CD4-positive, alpha-beta T cell treated with Interleukin-15 for 4 hours (primary cell): ENCODE measurements around the gene KCNJ15.

ENCODE experiments used
- DNase-seq: peaks from one replicate; pipeline ENCODE4 v3.0.0-alpha.2; 2020; ENCODE audit warnings: low spot score

The KCNJ15 gene

DNA sequence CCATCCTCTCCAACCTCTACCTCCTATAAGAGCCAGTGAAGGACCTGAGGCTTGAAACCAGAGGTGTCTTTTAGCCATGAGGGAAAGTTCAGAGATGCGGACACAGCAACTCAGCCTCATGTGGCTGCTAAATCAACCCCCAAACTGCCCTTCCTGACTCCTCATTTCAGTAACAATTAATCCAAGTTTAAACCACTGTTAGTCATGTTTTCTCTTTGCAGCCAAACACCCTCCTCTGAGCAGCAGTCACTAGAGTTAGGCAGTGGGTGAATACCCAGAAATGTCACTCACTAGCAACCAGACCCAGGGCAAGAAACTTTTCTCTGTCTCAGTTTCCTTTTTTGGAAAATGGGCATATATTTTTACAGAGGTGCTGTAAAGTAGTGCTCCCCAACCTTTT is 71.2 kb downstream of the KCNJ15 start:
- no peak for DNase-seq

DNA sequence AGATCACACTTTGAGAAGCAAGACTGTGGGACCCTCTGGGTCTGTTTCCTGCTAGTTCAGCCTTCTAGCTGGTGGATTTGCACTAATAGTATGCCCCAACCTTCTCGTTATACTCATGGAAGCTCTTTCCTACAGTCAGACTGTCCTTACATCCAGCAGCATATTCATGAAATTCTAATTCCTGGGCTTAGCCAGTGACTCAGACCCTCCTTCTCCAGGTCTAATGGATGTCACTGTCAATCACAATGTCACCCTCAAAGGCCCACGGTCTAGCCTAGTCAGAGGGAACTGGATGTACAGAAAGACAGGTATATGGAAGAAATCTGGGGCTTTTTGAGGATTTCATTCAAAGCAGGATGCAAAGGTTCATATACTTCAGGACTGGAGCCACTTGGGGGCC is 72.4 kb downstream of the KCNJ15 start:
- no peak for DNase-seq

DNA sequence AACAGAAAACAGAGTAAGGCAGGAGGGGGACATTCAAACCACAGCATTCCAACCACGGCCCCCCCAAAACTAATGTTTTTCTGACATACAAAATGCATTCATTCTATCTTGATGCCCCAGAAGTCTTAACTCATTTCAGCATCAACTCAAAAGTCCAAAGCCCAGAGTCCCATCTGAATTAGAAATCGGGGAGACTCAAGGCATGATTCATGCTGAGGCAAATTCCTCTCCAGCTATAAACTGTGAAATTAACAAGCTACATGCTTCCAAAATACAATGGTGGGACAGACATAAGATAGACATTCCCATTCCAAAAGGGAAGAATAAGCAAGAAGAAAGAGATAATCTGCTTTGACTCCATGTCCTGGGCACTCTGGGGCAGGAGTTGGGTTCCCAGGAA is 73.9 kb downstream of the KCNJ15 start:
- no peak for DNase-seq

- DNase-seq = no peak
Measured at GRCh38 chr21:38333301-38334272, 76.8 kb downstream of the KCNJ15 start.

DNA sequence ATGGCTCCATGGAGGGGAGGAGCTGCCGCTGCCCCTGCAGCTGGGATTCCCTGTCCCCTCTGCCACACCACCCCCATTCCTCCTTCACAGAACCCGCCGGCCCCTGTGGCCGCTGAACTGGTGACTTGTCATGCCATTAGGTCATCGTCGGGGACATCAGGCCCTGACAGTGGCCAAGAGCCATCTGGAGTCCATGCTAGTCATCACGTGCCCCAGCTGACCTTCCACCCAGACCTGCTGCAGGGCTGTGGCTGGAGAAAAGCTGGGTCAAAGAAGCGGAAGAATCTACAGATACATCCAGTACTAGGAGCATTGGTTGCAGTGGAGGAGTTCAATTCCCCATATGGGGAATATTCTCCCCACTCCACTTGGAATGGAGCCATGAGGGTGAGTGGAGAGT is 78.1 kb downstream of the KCNJ15 start:
- DNase-seq = no peak

GRCh38 chr21:38337793-38338192 is 81.0 kb downstream of the KCNJ15 start:
- DNase-seq = no peak

- DNase-seq = no peak
Measured at GRCh38 chr21:38340131-38340530, 83.3 kb downstream of the KCNJ15 start.

DNA sequence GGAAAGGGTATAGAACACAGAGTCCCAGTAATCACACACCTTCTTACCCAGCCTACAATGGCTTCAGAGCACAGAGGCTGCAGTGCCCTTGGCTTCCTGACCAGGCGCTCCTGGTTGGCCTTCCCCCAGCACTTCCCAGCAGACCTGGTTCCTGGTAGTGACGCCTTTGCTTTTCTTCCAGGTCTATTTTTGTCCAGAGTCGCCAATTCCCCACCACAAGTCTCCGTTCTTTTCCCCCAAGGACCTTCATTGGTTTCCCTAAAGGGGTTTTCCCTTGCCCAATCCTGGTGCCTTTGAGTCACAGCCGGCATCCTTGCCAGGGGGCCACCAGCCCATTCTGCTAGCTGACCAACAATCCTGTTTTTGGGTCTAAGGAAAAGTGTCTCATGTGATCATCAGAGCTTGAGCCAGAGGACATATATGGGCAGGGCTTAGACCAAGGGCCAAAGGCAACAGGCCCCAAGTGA is 84.8 kb downstream of the KCNJ15 start:
- no peak for DNase-seq

DNA sequence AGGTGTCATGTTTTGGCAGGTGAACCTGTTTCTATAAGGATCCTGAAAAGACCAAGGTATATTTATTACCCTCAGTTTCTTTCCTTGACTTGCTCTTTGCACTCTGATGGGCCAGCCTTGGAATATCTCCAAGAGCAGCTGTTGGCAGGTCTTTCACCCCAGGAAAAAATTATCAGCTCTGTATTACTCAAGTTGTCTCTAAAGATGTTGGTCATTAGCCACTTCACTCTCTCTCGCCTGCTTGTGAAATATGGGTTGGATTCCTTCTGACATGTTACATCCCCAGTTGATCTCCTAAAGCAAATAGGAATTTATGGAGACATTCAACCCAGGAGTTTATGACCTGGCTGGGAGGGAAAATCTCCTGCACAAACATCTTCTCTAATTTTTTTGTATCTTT is 85.9 kb downstream of the KCNJ15 start:
- DNase-seq = no peak

- DNase-seq = no peak
Measured at GRCh38 chr21:38343691-38344090, 86.9 kb downstream of the KCNJ15 start.

- no peak for DNase-seq
Measured at GRCh38 chr21:38346286-38346685, 89.5 kb downstream of the KCNJ15 start.

GRCh38 chr21:38349111-38349746 is 92.4 kb downstream of the KCNJ15 start:
- no peak for DNase-seq

DNA sequence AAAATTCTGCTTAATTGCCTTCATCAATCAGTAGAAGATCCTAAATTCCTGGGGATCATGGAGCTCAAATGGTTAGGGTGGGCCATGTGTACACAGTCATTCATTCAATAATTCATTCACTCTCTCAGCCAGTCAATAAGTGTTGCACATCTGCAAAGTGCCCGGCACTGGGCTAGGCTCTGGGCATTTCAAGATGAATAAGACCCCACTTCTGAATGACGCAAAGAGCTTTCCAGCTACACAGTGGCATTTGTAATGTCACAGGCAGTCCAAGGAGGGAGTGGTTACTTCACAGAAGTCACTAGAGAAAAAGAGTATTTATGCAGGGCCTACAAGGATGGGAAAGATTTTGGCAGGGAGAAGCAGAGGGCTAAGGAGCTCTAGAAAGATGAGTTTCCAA is 93.2 kb downstream of the KCNJ15 start:
- no peak for DNase-seq

- no peak for DNase-seq
Measured at GRCh38 chr21:38350684-38351083, 93.9 kb downstream of the KCNJ15 start.

DNA sequence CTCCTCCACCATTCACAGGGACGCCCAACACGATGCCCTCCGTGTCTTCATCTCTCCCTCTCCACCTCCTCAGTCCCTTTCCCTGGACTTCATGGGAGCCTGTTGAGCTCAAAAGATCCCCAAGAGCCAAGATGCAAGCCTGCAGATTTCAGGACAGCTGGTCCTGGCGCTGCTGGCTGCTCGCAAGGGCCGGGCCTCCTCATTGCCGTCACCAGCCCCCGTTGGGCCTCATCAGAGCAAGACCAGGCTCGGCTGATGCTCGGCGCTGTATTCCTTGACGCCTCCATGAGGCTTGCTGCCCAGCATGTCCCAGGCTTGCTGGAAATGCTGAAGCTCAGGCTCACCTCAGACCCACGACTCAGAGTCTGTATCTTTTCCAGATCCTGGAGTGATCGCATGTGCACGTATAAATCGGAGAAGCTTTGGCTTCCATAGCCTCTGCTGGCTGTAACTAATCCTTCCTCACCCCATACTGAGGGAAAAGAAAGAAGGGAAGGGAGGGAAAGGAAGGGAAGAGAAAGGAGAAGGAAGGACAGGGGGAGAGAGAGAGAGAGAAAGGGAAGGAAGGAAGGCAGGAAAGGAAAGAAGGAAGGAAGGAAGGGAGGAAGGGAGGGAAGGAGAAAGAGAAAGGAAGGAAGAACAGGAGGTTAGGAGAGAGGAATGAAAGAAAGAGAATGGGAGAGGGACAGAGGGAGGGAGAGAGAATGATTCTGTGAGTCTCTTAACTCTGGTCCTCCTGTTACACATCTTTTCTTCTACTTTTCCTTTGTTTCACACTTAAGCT is 94.6 kb downstream of the KCNJ15 start:
- DNase-seq = no peak

DNA sequence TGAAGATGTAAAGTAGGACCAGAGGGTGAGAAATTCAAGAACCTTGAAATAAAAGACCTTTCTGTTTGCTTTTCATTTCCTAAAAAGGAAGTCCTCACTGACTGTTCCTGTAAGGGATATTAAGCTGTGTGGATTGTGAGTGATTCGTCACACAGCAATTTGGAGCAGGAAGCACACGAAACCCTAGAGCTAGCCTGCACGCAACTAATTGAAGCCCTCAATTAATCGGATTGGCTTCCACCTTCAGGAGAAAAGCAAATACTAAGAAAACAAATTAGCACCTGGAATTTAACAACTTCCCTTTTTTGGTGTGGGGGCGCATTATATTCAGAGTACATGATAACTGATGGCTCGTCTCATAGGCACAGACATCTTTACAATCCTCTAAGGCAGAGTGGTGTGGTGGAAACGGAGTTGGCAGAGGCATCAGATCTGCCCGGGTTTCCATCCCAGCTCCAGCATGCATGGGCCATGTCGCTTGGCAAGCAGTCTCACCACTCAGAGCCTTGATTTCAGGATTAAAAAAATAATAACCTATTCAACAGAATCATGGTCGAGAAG is 95.2 kb downstream of the KCNJ15 start:
- no peak for DNase-seq

GRCh38 chr21:38352536-38353219 is 95.9 kb downstream of the KCNJ15 start:
- DNase-seq = peak; percentile 15

DNA sequence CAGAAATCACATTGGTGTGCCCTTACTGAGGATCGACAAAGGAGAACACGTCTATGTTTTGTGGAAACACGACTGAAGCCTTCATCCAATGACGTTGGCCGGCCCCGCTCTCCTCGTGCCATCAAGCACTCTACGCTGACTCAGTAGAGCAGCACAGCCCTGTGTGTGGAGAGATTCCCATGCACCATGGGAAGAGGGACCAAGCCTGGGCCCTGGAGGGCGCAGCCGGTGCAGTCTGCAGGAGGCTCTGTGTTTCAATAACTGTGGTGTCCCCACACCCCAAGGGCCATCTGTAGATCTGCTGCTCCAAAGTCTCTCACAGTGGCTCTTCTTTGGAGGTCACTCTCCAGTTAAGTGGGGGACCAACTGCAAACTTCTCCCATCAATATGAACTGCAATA is 97.4 kb downstream of the KCNJ15 start:
- DNase-seq = no peak

GRCh38 chr21:38354746-38355145 is 98.0 kb downstream of the KCNJ15 start:
- no peak for DNase-seq

GRCh38 chr21:38355353-38355752 is 98.6 kb downstream of the KCNJ15 start:
- no peak for DNase-seq

GRCh38 chr21:38355992-38356781 is 99.4 kb downstream of the KCNJ15 start:
- peak; percentile 42 for DNase-seq
